K562 (cell line): ENCODE measurements around the gene CRYBG2. TPM values are rescaled to one million over a fixed set of nuclear protein-coding genes. Genes with fewer than 3 reads are reported as not detected.

Source experiments
- BRD4 ChIP-seq: fragments of 200-600 bp; sonication (generic); IDR thresholded peaks from 2 replicates; pipeline ENCODE4 v1.6.1; 2017; ENCODE audit warnings: inconsistent platforms
- CBX5 ChIP-seq: IDR thresholded peaks from 2 replicates; pipeline ENCODE4 v1.6.1; 2014; ENCODE audit warnings: low read depth, borderline replicate concordance
- DACH1 ChIP-seq: fragments of 450-650 bp; IDR thresholded peaks from 2 replicates; pipeline ENCODE4 v1.6.1; 2018; ENCODE audit not compliant: partially characterized antibody
- FOSL1 ChIP-seq: fragments of 200-800 bp; sonication (Bioruptor generic); conservative IDR thresholded peaks from 2 replicates; pipeline ENCODE4 v1.6.1; 2016; ENCODE audit warnings: missing genetic modification characterization, missing compliant biosample characterization
- HDAC8 ChIP-seq: fragments of 450-650 bp; IDR thresholded peaks from 2 replicates; pipeline ENCODE4 v1.6.1; 2016; ENCODE audit warnings: mild to moderate bottlenecking, missing genetic modification characterization, moderate library complexity, missing compliant biosample characterization
- NCOA4 ChIP-seq: fragments of 450-650 bp; IDR thresholded peaks from 2 replicates; pipeline ENCODE4 v1.6.1; 2018; ENCODE audit warnings: mild to moderate bottlenecking; ENCODE audit not compliant: partially characterized antibody
- STAT5B ChIP-seq: fragments of 250-450 bp; sonication (Bioruptor Pico); IDR thresholded peaks from 2 replicates; pipeline ENCODE4 v1.8.0; 2021; ENCODE audit warnings: mild to moderate bottlenecking, inconsistent platforms
- XRCC5 ChIP-seq: fragments of 200-400 bp; formaldehyde crosslinking; IDR thresholded peaks from 2 replicates; pipeline ENCODE4 v1.6.1; 2017; ENCODE audit warnings: low read depth, mild to moderate bottlenecking, low read length
- ZFP30 ChIP-seq: fragments of 250-450 bp; sonication (Bioruptor Pico); IDR thresholded peaks from 2 replicates; pipeline ENCODE4 v1.8.0; 2022; ENCODE audit warnings: moderate library complexity, mild to moderate bottlenecking, inconsistent platforms, borderline replicate concordance
- ZNF175 ChIP-seq: fragments of 200-800 bp; sonication (Bioruptor generic); IDR thresholded peaks from 2 replicates; pipeline ENCODE4 v1.6.1; 2016; ENCODE audit warnings: low read depth, mild to moderate bottlenecking, missing genetic modification characterization, missing compliant biosample characterization
- ZNF699 ChIP-seq: fragments of 250-450 bp; sonication (Bioruptor Pico); IDR thresholded peaks from 2 replicates; pipeline ENCODE4 v1.8.0; 2021; ENCODE audit warnings: mild to moderate bottlenecking, moderate library complexity; ENCODE audit not compliant: insufficient replicate concordance
- polyA plus RNA-seq, 8 experiments: library from polyadenylated mRNA; depleted of rRNA in 4 of 8; stranded (reverse) in 5 of 8; unstranded in 3 of 8; fragments of >200 nt; fragmentation: Nextera tagmentation in 2 of 8; fragmentation: Illumina TruSeq in 1 of 8; extraction: Ambion mirVana in 2 of 8; extraction: Trizol in 1 of 8; gene quantifications; 2 replicates each; pipeline versions ENCODE4 v1.2.1 to v1.2.3, GENCODE V29; 2011 to 2014; ENCODE audit warnings: inconsistent platforms in 1 of 8, missing spikeins in 1 of 8
- total RNA-seq, 7 experiments: library from RNA; depleted of rRNA in 6 of 7; stranded (reverse); fragments of >200 nt in 6 of 7; fragmentation: Illumina TruSeq in 2 of 7; extraction: Trizol in 2 of 7; gene quantifications; 2 replicates each; pipeline versions ENCODE4 v1.2.1 to v1.2.3, GENCODE V29; 2011 to 2021; ENCODE audit warnings: low replicate concordance in 1 of 7
- TF ChIP-seq, protein P1 (sequence below): fragments of 250-450 bp; sonication (Bioruptor Pico); IDR thresholded peaks from 2 replicates; pipeline ENCODE4 v1.5.0; 2021
- TF ChIP-seq, protein P2 (sequence below): fragments of 450-650 bp; IDR thresholded peaks from 2 replicates; pipeline ENCODE4 v1.6.1; 2016; ENCODE audit warnings: borderline replicate concordance
- TF ChIP-seq, protein P3 (sequence below): fragments of 250-450 bp; sonication (Bioruptor Pico); IDR thresholded peaks from 2 replicates; pipeline ENCODE4 v1.4.0; 2020; ENCODE audit warnings: mild to moderate bottlenecking
- TF ChIP-seq, protein P4 (sequence below): fragments of 250-450 bp; sonication (Bioruptor Pico); IDR thresholded peaks from 2 replicates; pipeline ENCODE4 v1.9.0; 2021; ENCODE audit warnings: mild to moderate bottlenecking

Gene CRYBG2
- total and polyA plus RNA-seq, 9 of the 15 experiments (the other 6 are each of a cell fraction or from before 2014, with no cell fraction given), result 0.39 to 8.5 (median 3.7) TPM

DNA sequence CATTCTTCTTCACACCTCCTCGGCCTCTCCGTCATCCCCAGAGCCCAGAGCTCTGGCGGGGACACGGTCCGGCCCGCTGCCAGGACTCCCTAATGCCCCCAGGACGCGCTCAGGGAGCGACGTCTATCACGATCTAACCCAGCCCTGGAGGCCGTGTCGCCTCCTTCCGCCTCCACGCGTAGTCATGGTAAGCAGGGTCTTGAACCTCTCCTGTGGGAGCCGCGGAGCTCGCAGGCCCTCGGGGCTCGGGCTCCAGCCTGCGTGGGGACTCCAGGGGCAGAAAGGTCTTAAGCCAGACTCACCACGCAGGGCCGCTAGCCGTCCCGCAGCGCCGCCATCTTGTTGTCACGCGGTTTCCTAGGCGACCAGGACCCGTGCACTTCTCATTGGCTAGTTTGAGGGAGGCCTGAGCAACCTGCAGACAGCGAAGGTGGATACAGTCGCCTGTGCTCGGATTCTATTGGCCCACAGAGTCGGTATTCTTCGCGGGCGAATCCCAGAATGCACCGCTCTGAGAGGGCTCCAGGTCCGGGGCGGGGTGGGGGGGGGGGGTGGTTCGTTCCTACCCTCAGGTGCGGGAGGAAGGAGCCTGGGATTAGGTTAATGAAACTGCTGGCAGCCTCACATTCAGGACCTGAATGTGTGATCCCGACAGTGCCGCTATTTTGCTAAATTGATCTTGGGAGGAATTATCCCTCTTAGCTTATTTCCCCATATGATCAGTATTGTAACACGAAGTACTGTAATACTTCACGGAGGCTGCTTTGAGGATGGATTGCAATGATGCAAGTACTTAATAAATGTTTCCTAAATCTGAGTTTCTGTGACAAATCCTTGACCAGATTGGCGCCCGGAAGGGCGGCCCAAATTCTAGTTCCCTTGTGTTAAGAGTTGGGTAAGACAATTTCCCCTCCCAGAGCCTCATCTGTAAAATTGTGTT is 47.4 kb downstream of the CRYBG2 start, which contains the start of gene UBXN11 (continued):
- TF ChIP-seq BRD4, result no peak
- TF ChIP-seq ZNF699 (CRISPR knock-in tag), result no peak
- TF ChIP-seq, protein P1, sequence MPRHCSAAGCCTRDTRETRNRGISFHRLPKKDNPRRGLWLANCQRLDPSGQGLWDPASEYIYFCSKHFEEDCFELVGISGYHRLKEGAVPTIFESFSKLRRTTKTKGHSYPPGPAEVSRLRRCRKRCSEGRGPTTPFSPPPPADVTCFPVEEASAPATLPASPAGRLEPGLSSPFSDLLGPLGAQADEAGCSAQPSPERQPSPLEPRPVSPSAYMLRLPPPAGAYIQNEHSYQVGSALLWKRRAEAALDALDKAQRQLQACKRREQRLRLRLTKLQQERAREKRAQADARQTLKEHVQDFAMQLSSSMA (CRISPR knock-in tag), result no peak
- TF ChIP-seq ZFP30 (CRISPR knock-in tag), result no peak
- TF ChIP-seq, protein P2, sequence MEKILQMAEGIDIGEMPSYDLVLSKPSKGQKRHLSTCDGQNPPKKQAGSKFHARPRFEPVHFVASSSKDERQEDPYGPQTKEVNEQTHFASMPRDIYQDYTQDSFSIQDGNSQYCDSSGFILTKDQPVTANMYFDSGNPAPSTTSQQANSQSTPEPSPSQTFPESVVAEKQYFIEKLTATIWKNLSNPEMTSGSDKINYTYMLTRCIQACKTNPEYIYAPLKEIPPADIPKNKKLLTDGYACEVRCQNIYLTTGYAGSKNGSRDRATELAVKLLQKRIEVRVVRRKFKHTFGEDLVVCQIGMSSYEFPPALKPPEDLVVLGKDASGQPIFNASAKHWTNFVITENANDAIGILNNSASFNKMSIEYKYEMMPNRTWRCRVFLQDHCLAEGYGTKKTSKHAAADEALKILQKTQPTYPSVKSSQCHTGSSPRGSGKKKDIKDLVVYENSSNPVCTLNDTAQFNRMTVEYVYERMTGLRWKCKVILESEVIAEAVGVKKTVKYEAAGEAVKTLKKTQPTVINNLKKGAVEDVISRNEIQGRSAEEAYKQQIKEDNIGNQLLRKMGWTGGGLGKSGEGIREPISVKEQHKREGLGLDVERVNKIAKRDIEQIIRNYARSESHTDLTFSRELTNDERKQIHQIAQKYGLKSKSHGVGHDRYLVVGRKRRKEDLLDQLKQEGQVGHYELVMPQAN, result peak; percentile 100
- TF ChIP-seq FOSL1, result no peak
- no peak for TF ChIP-seq CBX5
- TF ChIP-seq HDAC8 (tag), result no peak
- TF ChIP-seq, protein P3, sequence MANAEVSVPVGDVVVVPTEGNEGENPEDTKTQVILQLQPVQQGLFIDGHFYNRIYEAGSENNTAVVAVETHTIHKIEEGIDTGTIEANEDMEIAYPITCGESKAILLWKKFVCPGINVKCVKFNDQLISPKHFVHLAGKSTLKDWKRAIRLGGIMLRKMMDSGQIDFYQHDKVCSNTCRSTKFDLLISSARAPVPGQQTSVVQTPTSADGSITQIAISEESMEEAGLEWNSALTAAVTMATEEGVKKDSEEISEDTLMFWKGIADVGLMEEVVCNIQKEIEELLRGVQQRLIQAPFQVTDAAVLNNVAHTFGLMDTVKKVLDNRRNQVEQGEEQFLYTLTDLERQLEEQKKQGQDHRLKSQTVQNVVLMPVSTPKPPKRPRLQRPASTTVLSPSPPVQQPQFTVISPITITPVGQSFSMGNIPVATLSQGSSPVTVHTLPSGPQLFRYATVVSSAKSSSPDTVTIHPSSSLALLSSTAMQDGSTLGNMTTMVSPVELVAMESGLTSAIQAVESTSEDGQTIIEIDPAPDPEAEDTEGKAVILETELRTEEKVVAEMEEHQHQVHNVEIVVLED, result peak; percentile 22; the same call in 1 of the 2 replicates
- TF ChIP-seq DACH1, result no peak
- no peak for TF ChIP-seq XRCC5
- no peak for TF ChIP-seq STAT5B
- TF ChIP-seq, protein P4, sequence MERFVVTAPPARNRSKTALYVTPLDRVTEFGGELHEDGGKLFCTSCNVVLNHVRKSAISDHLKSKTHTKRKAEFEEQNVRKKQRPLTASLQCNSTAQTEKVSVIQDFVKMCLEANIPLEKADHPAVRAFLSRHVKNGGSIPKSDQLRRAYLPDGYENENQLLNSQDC (CRISPR knock-in tag), result no peak
- TF ChIP-seq ZNF175, result 0 out of 2 replicates have a peak, but pooled peaks have one; percentile 42
- TF ChIP-seq NCOA4, result no peak
